ENCODE results near the gene TMEM208. TPM values are rescaled to one million over a fixed set of nuclear protein-coding genes. Genes with fewer than 3 reads are reported as not detected.

The TMEM208 gene
- total and polyA plus RNA-seq, 2 of the 13 experiments (the other 11 are each of a cell fraction or from before 2014, with no cell fraction given) = 58.8 to 72.9 TPM

GRCh38 chr16:67183627-67184452 is 43.1 kb upstream of the TMEM208 start, which contains the start of gene MATCAP1 (continued):
- TF ChIP-seq TERF1 (CRISPR knock-in tag; IDR thresholded peaks at IDR 0.05) (no peak), ZNF431 (CRISPR knock-in tag; IDR thresholded peaks at IDR 0.05; ENCODE audit: borderline replicate concordance, low read depth) (peak; percentile 39; the same call in 1 of the 2 replicates), ZNF235 (CRISPR knock-in tag; IDR thresholded peaks at IDR 0.05; ENCODE audit: borderline replicate concordance) (0 out of 2 replicates have a peak, but pooled peaks have one; percentile 64), ARNT (IDR thresholded peaks at IDR 0.05) (no peak), NR1H2 (CRISPR knock-in tag; IDR thresholded peaks at IDR 0.05; ENCODE audit: borderline replicate concordance, low read depth) (no peak), GATAD2A (CRISPR knock-in tag; IDR thresholded peaks at IDR 0.05) (peak; percentile 71), CBX2 (IDR thresholded peaks at IDR 0.05; ENCODE audit: low read depth, low read length) (no peak), CBX2 (CRISPR knock-in tag; IDR thresholded peaks at IDR 0.05; ENCODE audit: low read depth) (no peak), REST (IDR thresholded peaks at IDR 0.05; ENCODE audit: borderline replicate concordance in 1 of 2, low read depth in 1 of 2, low read length in 2 of 2) (peak in 1 of 2 experiments; percentile 64; a peak in 1 of 4 replicates), ZNF207 (IDR thresholded peaks at IDR 0.05; ENCODE audit: borderline replicate concordance) (no peak), ELF3 (CRISPR knock-in tag; IDR thresholded peaks at IDR 0.05) (0 out of 2 replicates have a peak, but pooled peaks have one; percentile 11), AFF4 (CRISPR knock-in tag; IDR thresholded peaks at IDR 0.05) (0 out of 2 replicates have a peak, but pooled peaks have one; percentile 42)
- TF ChIP-seq, protein P1, sequence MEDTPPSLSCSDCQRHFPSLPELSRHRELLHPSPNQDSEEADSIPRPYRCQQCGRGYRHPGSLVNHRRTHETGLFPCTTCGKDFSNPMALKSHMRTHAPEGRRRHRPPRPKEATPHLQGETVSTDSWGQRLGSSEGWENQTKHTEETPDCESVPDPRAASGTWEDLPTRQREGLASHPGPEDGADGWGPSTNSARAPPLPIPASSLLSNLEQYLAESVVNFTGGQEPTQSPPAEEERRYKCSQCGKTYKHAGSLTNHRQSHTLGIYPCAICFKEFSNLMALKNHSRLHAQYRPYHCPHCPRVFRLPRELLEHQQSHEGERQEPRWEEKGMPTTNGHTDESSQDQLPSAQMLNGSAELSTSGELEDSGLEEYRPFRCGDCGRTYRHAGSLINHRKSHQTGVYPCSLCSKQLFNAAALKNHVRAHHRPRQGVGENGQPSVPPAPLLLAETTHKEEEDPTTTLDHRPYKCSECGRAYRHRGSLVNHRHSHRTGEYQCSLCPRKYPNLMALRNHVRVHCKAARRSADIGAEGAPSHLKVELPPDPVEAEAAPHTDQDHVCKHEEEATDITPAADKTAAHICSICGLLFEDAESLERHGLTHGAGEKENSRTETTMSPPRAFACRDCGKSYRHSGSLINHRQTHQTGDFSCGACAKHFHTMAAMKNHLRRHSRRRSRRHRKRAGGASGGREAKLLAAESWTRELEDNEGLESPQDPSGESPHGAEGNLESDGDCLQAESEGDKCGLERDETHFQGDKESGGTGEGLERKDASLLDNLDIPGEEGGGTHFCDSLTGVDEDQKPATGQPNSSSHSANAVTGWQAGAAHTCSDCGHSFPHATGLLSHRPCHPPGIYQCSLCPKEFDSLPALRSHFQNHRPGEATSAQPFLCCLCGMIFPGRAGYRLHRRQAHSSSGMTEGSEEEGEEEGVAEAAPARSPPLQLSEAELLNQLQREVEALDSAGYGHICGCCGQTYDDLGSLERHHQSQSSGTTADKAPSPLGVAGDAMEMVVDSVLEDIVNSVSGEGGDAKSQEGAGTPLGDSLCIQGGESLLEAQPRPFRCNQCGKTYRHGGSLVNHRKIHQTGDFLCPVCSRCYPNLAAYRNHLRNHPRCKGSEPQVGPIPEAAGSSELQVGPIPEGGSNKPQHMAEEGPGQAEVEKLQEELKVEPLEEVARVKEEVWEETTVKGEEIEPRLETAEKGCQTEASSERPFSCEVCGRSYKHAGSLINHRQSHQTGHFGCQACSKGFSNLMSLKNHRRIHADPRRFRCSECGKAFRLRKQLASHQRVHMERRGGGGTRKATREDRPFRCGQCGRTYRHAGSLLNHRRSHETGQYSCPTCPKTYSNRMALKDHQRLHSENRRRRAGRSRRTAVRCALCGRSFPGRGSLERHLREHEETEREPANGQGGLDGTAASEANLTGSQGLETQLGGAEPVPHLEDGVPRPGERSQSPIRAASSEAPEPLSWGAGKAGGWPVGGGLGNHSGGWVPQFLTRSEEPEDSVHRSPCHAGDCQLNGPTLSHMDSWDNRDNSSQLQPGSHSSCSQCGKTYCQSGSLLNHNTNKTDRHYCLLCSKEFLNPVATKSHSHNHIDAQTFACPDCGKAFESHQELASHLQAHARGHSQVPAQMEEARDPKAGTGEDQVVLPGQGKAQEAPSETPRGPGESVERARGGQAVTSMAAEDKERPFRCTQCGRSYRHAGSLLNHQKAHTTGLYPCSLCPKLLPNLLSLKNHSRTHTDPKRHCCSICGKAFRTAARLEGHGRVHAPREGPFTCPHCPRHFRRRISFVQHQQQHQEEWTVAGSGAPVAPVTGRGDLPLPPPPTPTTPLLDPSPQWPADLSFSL (CRISPR knock-in tag; IDR thresholded peaks at IDR 0.05) = no peak

Measured in HepG2 (cell line).